Stimulated activated CD8-positive, alpha-beta memory T cell treated with anti-CD3 and anti-CD28 coated beads, Interleukin-12 subunit alpha, Interleukin-12 subunit beta, amount 100 ng/mL, for 24 hours (primary cell): ENCODE data around the gene ANKS1A.

Source experiments
- DNase-seq: peaks from one replicate; pipeline ENCODE4 v3.0.0-alpha.2; 2020; ENCODE audit errors: extremely low read depth

ANKS1A gene

GRCh38 chr6:35053701-35054100 is 164.6 kb downstream of the ANKS1A start:
- no peak for DNase-seq

DNA sequence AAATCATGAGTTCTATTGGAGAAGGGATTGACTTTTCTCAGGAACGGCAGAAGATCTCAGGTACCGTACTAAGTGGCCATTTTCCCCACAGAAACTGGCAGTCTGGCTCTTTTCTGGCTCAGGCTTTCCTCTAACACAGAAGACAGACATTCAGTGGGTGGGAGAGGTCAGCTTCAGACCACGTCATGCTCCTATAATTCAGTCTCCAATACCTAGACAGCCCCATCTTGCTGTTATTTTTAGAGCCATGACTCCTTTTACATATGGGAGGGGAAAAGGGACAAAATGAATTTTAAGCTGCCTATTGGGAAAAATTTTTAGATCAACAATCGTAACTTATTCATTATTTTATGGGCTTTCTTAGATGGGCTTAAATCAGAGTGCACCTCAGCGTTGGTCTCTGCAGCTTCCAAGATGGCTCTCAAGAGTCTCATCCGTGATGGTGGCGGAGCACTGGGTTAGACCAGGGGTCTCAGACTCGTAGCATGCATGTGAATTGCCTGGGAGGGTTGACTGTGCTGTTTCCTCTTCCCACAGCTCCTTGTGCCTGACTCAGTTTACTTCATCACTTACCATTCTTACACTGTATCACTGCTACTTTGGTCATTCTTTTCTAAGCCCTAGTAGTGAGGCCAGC is 165.2 kb downstream of the ANKS1A start:
- DNase-seq = no peak

DNA sequence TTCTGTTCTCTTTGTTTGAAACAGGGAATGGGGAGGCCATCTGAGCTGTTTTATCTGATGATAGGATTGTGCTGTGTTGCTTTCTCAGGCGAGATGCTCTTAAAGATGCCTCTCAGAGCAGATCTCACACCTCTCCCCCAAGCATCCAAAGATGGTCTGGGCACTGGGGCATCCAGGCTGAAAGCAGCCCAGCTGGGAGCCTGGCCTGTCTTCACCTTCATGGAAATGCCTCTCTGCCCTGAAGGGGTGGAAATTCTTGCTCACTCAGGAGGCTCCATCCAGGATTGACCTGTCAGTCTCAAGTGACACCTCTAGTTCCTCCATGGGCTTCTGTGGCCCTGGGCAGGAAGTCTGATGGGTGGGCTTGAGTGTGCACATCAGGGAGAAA is 165.7 kb downstream of the ANKS1A start:
- no peak for DNase-seq

DNA sequence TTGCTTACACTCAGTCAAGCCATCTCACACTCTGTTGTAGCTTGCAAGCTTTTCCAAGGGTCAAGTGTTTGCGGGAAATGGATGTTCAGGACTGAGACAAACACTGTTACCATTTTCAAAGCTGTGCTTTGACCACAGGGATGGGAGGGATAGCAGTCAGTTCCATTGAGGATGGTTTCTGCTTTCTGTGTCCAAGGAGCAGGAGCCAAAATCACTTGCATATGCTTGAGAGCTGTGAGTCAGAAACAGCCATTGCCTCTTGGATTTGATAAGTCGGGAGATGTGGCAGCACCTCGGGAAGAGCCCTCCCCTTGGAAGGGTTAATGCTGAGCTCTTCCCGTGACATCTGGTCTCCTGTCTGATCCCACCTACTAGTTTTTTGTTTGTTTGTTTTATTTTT is 166.8 kb downstream of the ANKS1A start:
- no peak for DNase-seq

- no peak for DNase-seq
Observed at GRCh38 chr6:35056952-35057351, 167.9 kb downstream of the ANKS1A start.

GRCh38 chr6:35057449-35058357 is 168.6 kb downstream of the ANKS1A start:
- DNase-seq = no peak

- no peak for DNase-seq
Observed at GRCh38 chr6:35058358-35058675, 169.3 kb downstream of the ANKS1A start.

GRCh38 chr6:35058865-35059522 is 169.9 kb downstream of the ANKS1A start:
- no peak for DNase-seq

DNA sequence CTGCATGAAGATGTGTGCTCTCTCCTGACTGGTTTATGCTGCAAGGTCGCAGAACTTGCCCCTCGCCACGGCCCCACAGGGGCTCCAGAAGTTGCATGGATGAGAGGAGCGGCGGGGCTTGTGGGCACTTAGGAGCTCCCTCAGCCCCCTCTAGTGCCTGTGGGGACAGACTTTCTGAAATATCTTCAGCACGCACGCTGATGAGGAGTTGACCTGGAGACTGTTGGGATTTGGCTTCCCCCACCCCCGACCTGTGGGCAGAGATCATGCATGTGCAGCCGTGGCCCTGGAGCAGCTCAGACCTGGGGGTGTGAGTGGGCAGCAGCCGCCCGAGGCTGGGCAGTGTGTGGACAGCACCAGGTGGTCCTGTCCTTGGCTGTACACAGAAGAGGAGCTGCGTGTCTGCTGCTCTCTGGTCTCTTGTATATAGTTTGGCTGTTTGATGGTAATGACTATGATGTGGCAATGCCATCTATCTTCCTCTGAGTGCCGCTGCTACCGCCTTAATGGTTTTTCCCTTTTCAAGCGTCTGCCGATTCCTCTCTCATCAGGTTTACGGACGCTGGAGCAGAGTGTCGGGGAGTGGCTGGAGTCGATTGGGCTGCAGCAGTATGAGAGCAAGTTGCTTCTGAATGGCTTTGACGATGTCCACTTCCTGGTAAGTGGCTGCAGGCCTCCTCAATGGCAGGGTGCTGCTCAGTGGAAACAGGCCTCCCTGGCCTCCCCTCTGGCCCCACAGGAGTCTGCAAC is 170.7 kb downstream of the ANKS1A start:
- no peak for DNase-seq

- no peak for DNase-seq
Observed at GRCh38 chr6:35061102-35061615, 172.1 kb downstream of the ANKS1A start.

- no peak for DNase-seq
Observed at GRCh38 chr6:35061651-35062410, 172.8 kb downstream of the ANKS1A start.

DNA sequence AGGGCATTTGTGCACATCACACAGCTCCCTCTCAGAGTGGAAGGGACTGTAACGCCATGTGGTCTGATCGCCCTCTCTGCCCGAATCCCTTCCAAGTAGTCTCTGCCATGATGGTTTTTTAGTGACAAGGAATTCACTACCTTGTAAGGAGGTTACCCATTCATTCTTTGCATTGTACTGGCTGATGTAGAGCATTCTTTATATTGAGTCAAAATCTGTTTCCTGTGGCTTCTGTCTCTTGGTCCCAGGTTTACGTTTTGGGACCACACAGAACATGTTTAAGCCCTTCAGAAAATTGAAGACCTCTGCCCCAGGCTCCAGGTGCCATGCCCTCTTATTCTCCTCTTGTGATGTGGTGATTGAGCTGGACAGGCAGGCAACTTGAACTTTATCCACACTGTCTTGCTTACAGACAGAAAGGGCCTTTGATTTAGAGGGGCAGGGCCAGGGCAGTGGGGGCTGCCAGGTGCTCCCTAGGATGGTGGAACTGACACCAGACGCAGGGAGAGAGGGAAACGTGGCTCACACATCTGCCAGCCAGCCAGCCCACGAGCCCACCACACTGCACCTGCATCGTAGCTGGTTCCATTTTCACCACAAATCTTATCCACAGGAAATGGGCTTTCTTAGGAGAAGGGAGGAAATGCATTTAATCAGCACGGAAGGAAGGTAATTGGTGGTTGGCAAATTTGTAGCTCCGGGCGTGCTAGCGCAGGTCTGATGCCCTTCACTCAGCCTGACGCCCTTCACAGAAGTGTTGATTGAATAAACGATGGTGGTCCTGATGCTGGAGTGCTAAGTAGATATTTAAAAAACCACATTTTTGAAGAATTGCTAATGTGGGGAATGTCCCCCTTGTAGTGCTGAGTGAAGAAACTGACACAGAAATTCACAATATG is 173.9 kb downstream of the ANKS1A start:
- DNase-seq = no peak

DNA sequence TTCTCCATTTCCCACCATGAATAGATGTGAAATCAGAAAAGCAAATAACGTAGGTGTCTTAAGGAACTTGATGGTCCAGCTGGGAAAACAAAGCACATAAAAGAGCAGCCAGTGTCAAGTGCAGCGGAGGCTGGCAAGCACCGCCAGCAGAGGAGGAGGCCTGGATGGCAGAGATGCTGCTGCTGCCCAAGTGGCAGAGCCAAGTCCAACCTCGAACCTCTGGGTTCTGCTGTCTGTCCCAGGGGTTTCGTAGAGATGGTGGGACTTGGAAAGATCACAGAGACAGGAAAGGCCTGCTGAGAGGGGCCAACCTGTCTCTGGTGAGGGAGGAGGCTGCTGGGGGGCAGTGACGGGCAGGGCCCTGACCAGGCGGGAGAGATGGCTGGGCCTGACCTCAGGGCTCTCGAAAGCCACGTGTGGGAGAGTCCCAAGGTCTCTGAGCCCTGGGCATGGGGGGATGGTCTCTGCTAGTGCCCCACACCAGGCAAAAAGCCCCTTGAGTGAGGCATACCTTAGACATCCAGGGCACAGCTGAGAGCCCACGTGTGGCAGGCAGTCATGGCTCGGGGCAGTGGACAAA is 174.7 kb downstream of the ANKS1A start:
- DNase-seq = no peak

DNA sequence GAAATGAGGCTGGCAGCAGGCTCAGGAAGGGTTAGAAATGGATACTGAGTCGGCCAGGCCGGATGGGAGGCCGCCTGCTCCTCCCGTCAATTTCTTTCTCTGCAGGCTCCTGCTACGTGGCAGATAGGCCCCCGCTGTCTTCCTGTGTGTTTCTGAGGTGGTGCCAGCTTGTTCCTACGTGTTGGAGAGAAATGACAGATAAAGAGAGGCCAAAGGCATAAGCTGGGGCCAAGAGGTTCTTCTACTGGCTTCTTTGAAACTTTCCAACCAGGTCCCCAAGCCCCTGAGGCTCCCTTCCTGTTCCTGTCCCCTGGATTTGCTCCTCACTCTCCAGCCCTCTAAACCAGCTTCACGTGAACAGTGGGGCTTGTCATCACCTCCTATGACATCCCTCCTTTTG is 175.2 kb downstream of the ANKS1A start:
- no peak for DNase-seq

DNA sequence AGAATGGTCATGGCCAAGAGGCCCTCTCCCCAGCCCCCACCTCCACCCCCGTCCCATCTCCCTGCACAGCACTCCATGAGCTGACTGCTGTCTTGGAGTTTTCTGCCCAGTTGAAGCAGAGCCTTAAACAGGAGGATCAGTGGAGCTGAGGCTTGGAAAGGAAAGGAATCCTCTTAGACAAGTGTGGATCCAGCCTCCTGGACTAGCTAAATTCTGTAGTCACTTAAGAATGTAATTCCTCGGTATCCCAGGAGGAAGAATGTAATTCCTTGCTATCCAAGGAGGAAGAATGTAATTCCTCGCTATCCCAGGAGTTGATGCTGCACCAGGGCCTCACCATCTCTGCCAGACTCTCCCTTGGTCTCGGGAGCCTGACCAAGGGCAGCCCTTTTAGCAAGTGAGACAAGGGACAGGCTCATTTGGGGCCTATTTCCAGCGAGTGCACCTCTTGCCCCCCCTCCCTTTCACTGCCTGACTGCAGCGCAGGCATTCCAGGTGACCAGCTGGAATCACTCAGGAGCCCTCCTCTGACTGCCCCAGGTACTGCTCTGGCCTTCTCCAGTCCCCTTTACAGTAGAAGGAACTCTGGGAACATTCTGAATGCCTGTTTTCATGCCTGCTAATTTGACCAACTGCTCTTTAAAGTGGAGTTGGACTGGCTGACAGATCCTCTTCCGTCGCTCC is 175.8 kb downstream of the ANKS1A start:
- DNase-seq = no peak

GRCh38 chr6:35065441-35065800 is 176.4 kb downstream of the ANKS1A start:
- no peak for DNase-seq

GRCh38 chr6:35065870-35066269 is 176.8 kb downstream of the ANKS1A start:
- DNase-seq = no peak

- no peak for DNase-seq
Observed at GRCh38 chr6:35067234-35067633, 178.2 kb downstream of the ANKS1A start.

DNA sequence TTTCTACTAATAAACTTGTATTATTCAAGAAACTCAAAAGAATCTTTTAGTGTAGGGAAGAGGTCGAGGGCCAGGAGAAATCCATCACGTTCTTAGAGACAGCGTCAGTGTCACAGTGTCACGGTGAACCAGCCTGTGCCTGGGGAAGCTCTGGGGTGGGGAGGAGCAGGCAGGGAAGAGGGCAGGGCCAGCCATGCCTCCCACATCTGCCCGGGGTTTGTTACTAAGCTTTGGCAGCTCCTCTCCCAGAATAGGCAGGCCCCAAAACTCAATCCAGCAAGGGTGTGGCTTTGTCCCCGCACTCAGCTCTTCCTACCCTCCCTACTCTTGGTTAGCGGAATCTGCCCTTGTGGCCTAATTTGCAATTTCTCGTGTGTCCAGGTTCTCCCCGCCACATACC is 179.2 kb downstream of the ANKS1A start:
- DNase-seq = no peak
